NT2/D1 (cell line): ENCODE data around the gene POM121L2.
"Not testable (repeated sequence)": the region's sequence is repeated elsewhere in the genome, so short reads cannot be mapped to it uniquely, and the experiment has no call there.

Source experiments
- DNase-seq: peaks from one replicate; pipeline ENCODE4 v3.0.0-alpha.2; 2011; ENCODE audit warnings: low read depth, low spot score
- H3K27me3 ChIP-seq: 2 replicates; pipeline ENCODE4 v1.6.0; 2011; ENCODE audit warnings: mild to moderate bottlenecking; ENCODE audit not compliant: insufficient read length, insufficient read depth
- H3K36me3 ChIP-seq: 2 replicates; pipeline ENCODE4 v1.6.1; 2011; ENCODE audit warnings: mild to moderate bottlenecking, low read length, mixed read lengths; ENCODE audit not compliant: insufficient read depth, insufficient read length
- H3K4me1 ChIP-seq: 2 replicates; pipeline ENCODE4 v1.5.1; 2011; ENCODE audit not compliant: insufficient read depth, insufficient read length
- H3K4me3 ChIP-seq: 2 replicates; pipeline ENCODE4 v1.5.1; 2011; ENCODE audit warnings: low read depth; ENCODE audit not compliant: insufficient read length
- H3K9ac ChIP-seq: 2 replicates; pipeline ENCODE4 v1.6.0; 2011; ENCODE audit warnings: low read depth; ENCODE audit not compliant: insufficient read length
- H3K9me3 ChIP-seq: 2 replicates; pipeline ENCODE4 v1.5.1; 2011; ENCODE audit warnings: mild to moderate bottlenecking, low read length; ENCODE audit not compliant: insufficient read depth
- SUZ12 ChIP-seq: IDR thresholded peaks from 2 replicates; pipeline ENCODE4 v1.6.1; 2011; ENCODE audit not compliant: insufficient read length, insufficient read depth; ENCODE audit errors: extremely low read depth
- YY1 ChIP-seq: IDR thresholded peaks from 2 replicates; pipeline ENCODE4 v1.6.1; 2011; ENCODE audit not compliant: insufficient read length, insufficient read depth
- ZNF274 ChIP-seq: IDR thresholded peaks from 2 replicates; pipeline ENCODE4 v1.6.1; 2011; ENCODE audit warnings: mild to moderate bottlenecking, low read depth, low read length

POM121L2 gene

DNA sequence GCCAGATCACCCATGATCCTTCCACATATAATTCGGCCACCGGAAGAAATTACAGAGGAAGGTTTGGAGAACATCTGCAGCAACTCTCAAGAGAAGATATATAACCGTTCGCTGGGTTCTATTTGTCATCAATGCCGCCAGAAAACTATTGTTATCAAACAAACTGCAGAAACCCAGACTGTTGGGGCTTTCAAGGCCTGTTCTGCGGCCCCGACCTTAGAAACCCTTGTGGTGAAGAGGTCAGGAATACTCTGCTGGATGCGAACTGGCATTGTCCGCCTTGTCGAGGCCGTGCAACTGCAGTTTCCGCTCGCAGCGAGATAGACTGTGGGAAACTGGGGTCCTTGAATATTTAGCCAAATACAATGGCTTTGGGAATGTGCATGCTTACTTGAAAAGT, 43.3 kb downstream of the POM121L2 start:
- Histone ChIP-seq H3K4me1 (no peaks in the 10 kb centered on the region), H3K4me3 (no peak overlapping the region), H3K9me3 (no peaks in the 10 kb centered on the region), H3K36me3 (no peaks in the 10 kb centered on the region), H3K27me3 (peaks cover 26% of the 10 kb centered on the region), H3K9ac (no peak overlapping the region)
- no peak for DNase-seq
- TF ChIP-seq YY1 (no peak), SUZ12 (no peak), ZNF274 (no peak)

GRCh38 chr6:27267857-27268434, 44.1 kb downstream of the POM121L2 start:
- Histone ChIP-seq H3K4me1 (no peaks in the 10 kb centered on the region), H3K27me3 (peaks cover 26% of the 10 kb centered on the region), H3K9me3 (no peaks in the 10 kb centered on the region), H3K36me3 (no peaks in the 10 kb centered on the region), H3K4me3 (no peak overlapping the region), H3K9ac (no peak overlapping the region)
- TF ChIP-seq YY1, result no peak
- no peak for TF ChIP-seq ZNF274
- no peak for TF ChIP-seq SUZ12
- DNase-seq, result no peak

GRCh38 chr6:27267003-27267402, 45.1 kb downstream of the POM121L2 start:
- peaks cover 26% of the 10 kb centered on the region for H3K27me3 ChIP-seq
- H3K36me3 ChIP-seq, H3K4me1 ChIP-seq, H3K4me3 ChIP-seq, H3K9me3 ChIP-seq, DNase-seq, H3K9ac ChIP-seq: not testable (repeated sequence)

DNA sequence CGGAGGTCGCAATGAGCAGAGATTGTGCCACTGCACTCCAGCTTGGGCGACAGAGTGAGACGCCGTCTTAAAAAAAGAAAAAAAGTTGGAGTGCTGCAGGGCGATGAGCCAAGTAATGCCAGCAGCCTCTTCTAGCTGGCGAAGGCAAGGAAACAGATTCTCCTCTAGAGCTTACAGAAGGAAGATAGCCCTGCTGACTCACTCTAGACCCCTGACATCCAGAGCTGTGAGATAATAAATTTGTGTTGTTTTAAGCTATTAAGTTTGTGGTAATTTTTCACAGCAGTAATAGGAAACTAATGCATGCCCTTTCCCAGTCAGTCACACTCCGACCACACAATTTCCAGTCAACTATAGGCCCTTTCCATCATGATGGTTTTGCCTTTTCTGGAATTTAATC, 48.2 kb downstream of the POM121L2 start:
- Histone ChIP-seq H3K36me3 (no peaks in the 10 kb centered on the region), H3K4me1 (no peaks in the 10 kb centered on the region), H3K4me3 (no peak overlapping the region), H3K9me3 (no peaks in the 10 kb centered on the region), H3K27me3 (peaks cover 21% of the 10 kb centered on the region), H3K9ac (no peak overlapping the region)
- TF ChIP-seq YY1, result no peak
- TF ChIP-seq SUZ12, result no peak
- no peak for TF ChIP-seq ZNF274
- no peak for DNase-seq

DNA sequence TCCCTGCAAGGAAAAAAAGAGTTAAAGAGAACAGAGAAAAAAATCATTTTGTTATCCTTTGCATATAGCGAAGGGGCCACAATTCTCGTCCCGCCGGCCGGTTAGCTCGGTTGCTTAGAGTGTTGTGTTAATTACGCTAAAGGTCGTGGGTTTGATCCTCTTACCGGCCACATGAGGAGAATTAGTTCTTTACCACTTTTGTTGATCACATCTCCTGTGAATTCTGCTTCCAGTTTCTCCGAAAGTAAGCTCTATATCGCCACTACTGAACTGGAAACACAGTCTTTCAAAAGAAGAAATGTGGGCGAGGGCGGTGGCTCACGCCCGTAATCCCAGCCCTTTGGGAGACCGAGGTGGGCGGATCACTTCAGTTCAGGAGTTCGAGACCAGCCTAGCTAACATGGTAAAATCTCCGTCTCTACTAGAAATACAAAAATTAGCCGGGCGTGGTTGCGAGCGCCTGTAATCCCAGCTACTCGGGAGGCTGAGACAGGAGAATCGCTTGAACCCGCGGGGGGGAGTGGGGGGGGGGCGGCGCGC, 51.2 kb downstream of the POM121L2 start:
- no peaks in the 10 kb centered on the region for H3K4me1 ChIP-seq
- H3K9me3 ChIP-seq, result no peaks in the 10 kb centered on the region
- H3K9ac ChIP-seq, result peak overlapping the region; percentile 51
- no peaks in the 10 kb centered on the region for H3K27me3 ChIP-seq
- no peak for DNase-seq
- no peaks in the 10 kb centered on the region for H3K36me3 ChIP-seq
- H3K4me3 ChIP-seq, result peak overlapping the region; percentile 31
- no peak for TF ChIP-seq YY1
- TF ChIP-seq SUZ12, result no peak
- no peak for TF ChIP-seq ZNF274

DNA sequence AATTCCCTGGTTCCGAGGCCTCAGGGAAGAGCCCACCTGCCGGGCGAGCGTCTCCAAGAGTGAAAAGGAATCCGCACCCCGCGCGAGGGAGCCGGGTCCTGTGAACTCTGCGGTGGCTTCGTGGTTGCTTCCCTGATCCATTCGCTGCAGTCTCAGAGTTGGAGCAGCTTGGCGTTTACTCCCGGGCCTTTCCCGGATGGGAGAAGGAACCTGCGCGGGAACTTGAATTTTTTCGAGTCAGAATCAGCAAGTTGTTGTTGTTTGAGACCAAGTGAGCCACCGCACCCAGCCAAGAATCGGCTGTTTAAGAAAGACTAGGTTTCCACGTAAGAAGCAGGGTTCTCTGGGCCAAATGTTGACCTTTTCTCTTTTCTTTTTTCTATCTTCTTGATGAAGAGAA, 51.7 kb downstream of the POM121L2 start:
- Histone ChIP-seq H3K9ac (peak overlapping the region; percentile 51), H3K4me1 (no peaks in the 10 kb centered on the region), H3K4me3 (peak overlapping the region; percentile 31), H3K36me3 (no peaks in the 10 kb centered on the region), H3K27me3 (no peaks in the 10 kb centered on the region), H3K9me3 (no peaks in the 10 kb centered on the region)
- TF ChIP-seq SUZ12 (no peak), YY1 (no peak), ZNF274 (no peak)
- DNase-seq, result no peak
